Measurements from ENCODE around the gene GLP2R. TPM values are rescaled to one million over a fixed set of nuclear protein-coding genes. Genes with fewer than 3 reads are reported as not detected.
"Not testable (repeated sequence)": the region's sequence is repeated elsewhere in the genome, so short reads cannot be mapped to it uniquely, and the experiment has no call there.

Gene GLP2R
- total RNA-seq, 1 experiment from 2014 or later = not detected

DNA sequence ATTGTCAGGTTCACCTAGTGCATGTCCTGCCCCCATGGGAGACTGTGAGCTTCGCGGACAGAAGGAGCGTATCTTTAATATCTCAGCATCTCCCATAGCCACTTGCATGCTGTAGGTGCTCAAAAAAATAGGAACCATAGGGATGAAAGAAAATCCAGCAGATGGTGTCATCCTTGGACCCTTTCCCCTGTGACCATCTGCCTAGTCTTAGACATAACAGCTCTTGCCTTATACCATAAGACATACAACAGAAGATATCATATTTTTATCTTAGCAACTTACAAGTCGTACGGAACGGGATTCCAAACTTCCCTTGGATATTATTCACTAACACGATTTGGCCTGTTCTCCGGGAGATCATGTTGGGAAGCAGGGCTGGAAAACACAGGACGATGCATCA, 48.8 kb upstream of the GLP2R start (continued):
- TF ChIP-seq PRDM15 (CRISPR knock-in tag; IDR thresholded peaks at IDR 0.05) (no peak), FOXJ3 (CRISPR knock-in tag; IDR thresholded peaks at IDR 0.05; ENCODE audit: borderline replicate concordance) (no peak), NFATC4 (CRISPR knock-in tag; IDR thresholded peaks at IDR 0.05) (no peak), TEAD4 (CRISPR knock-in tag; IDR thresholded peaks at IDR 0.05) (no peak)

DNA sequence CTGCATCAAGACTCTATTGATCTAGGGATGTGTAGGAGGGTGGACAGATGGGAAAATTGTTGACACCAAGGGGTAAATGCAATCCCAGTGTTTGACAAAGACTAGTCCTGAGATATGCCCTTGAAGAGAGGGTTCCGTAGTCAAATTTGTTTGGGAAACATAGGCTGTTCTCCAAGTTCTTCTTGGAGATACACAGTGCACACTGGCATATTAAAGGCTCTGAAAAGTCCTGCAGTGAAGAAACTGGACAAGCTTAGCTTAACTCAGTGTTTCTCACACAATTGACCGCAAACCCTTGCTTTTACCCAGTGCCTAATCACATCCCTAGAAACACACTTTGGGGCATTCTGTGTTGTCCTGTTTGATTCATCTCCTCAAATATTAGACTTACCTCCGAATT, 45.2 kb upstream of the GLP2R start:
- H3K4me1 Mint-ChIP-seq = peaks cover 11% of the 10 kb centered on the region
- H3K27ac Mint-ChIP-seq = no peak overlapping the region
- CTCF ChIA-PET = no interaction called here
- ATAC-seq = no peak
- TF ChIP-seq USF2 (CRISPR knock-in tag; IDR thresholded peaks at IDR 0.05) = no peak
- TF ChIP-seq MXD4 (CRISPR knock-in tag; IDR thresholded peaks at IDR 0.05; ENCODE audit: borderline replicate concordance) = no peak
- TF ChIP-seq, protein P1, sequence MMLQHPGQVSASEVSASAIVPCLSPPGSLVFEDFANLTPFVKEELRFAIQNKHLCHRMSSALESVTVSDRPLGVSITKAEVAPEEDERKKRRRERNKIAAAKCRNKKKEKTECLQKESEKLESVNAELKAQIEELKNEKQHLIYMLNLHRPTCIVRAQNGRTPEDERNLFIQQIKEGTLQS (CRISPR knock-in tag; conservative IDR thresholded peaks at IDR 0.05) = no peak
- H3K4me3 Mint-ChIP-seq = no peak overlapping the region
- peaks cover 10% of the 10 kb centered on the region for H3K9me3 Mint-ChIP-seq
- H3K27me3 Mint-ChIP-seq (ENCODE audit: low read depth) = no peaks in the 10 kb centered on the region; the same call in 1 of the 2 replicates
- DNase-seq (ENCODE audit: low spot score) = no peak
- POLR2A ChIA-PET = no interaction called here
- H3K36me3 Mint-ChIP-seq = peaks cover 8% of the 10 kb centered on the region

GRCh38 chr17:9783050-9783449, 42.7 kb upstream of the GLP2R start:
- no peaks in the 10 kb centered on the region for H3K27me3 Mint-ChIP-seq (ENCODE audit: low read depth)
- no peaks in the 10 kb centered on the region for H3K9me3 Mint-ChIP-seq
- TF ChIP-seq GTF2I (CRISPR knock-in tag; conservative IDR thresholded peaks at IDR 0.05) (no peak), SMAD3 (CRISPR knock-in tag; IDR thresholded peaks at IDR 0.05; ENCODE audit: borderline replicate concordance) (no peak)
- TF ChIP-seq, protein P1 (CRISPR knock-in tag; conservative IDR thresholded peaks at IDR 0.05) = no peak
- H3K4me1 Mint-ChIP-seq = no peaks in the 10 kb centered on the region
- no peaks in the 10 kb centered on the region for H3K36me3 Mint-ChIP-seq
- CTCF ChIA-PET = interaction anchor here (2.3 kb wide), 1 partner anchor 14 kb away, joined by 10 read pairs; no protein-coding TSS in a partner anchor
- ATAC-seq (no peak), DNase-seq (ENCODE audit: low spot score) (no peak)
- no peak overlapping the region for H3K27ac Mint-ChIP-seq
- POLR2A ChIA-PET = no interaction called here
- no peak overlapping the region for H3K4me3 Mint-ChIP-seq

GRCh38 chr17:9783465-9783864, 42.3 kb upstream of the GLP2R start:
- H3K9me3 Mint-ChIP-seq; H3K4me3 Mint-ChIP-seq; POLR2A ChIA-PET; H3K4me1 Mint-ChIP-seq; H3K27me3 Mint-ChIP-seq (ENCODE audit: low read depth); H3K27ac Mint-ChIP-seq; ATAC-seq; DNase-seq (ENCODE audit: low spot score); H3K36me3 Mint-ChIP-seq: not testable (repeated sequence)
- CTCF ChIA-PET = interaction anchor here (0.6 to 2.3 kb wide), 2 partner anchors 15 to 168 kb away, joined by 3 to 10 read pairs; no protein-coding TSS in a partner anchor

DNA sequence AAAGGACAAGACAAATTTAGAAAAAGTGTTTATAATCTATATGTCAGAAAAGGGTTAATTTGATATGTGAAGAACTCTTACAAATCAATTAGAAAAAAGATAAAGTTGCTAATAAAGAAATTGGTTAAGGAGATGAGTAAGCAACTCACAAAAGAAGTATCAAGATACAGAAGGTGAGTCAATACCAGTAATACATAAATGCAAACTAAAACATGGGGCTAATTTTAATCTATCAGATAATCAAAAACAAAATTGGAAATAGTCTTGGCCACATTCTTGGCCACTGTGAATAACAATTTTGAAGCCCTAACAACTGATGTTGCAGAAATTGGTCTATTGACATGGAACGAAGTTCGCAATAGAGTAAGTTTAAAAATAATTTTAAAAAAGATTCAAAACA, 41.2 kb upstream of the GLP2R start:
- no peak overlapping the region for H3K4me3 Mint-ChIP-seq
- no peaks in the 10 kb centered on the region for H3K4me1 Mint-ChIP-seq
- ATAC-seq (no peak), DNase-seq (ENCODE audit: low spot score) (no peak)
- no peaks in the 10 kb centered on the region for H3K9me3 Mint-ChIP-seq
- POLR2A ChIA-PET = no interaction called here
- CTCF ChIA-PET = interaction anchor here (5.2 kb wide), 1 partner anchor 16 kb away, joined by 27 read pairs; no protein-coding TSS in a partner anchor
- H3K36me3 Mint-ChIP-seq = no peaks in the 10 kb centered on the region
- no peaks in the 10 kb centered on the region for H3K27me3 Mint-ChIP-seq (ENCODE audit: low read depth)
- H3K27ac Mint-ChIP-seq = no peak overlapping the region
- TF ChIP-seq ZNF232 (CRISPR knock-in tag; IDR thresholded peaks at IDR 0.05) = no peak
- no peak for TF ChIP-seq AR (CRISPR knock-in tag; IDR thresholded peaks at IDR 0.05)
- no peak for TF ChIP-seq MXD4 (CRISPR knock-in tag; IDR thresholded peaks at IDR 0.05; ENCODE audit: borderline replicate concordance)
- no peak for TF ChIP-seq JUN (CRISPR knock-in tag; IDR thresholded peaks at IDR 0.05)
- no peak for TF ChIP-seq IRF2 (CRISPR knock-in tag; IDR thresholded peaks at IDR 0.05; ENCODE audit: borderline replicate concordance, low read depth)
- no peak for TF ChIP-seq FOXJ3 (CRISPR knock-in tag; IDR thresholded peaks at IDR 0.05; ENCODE audit: borderline replicate concordance)
- TF ChIP-seq TP53 (CRISPR knock-in tag; IDR thresholded peaks at IDR 0.05) = no peak
